ENCODE measurements around the gene HAPLN1.

DNA sequence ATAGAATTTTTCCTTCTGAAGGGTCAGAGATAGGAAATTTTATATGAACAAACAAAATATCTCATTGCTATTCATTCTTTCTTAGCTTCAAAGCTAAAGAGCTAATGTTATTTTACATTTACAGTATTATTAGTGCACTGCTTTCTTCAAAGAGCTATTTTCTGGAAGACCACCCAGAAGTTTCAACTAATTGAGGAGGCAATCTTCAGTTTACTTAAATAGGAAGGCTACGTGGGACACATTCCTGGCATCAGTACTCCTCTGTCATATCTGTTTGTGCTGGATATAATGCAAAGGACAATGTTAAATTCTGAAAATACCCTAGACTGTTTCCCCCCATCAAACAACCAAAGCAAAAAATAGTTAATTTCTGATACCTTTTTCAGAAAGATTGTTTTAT lies 30.8 kb downstream of the HAPLN1 start:
- TF ChIP-seq, protein P1, sequence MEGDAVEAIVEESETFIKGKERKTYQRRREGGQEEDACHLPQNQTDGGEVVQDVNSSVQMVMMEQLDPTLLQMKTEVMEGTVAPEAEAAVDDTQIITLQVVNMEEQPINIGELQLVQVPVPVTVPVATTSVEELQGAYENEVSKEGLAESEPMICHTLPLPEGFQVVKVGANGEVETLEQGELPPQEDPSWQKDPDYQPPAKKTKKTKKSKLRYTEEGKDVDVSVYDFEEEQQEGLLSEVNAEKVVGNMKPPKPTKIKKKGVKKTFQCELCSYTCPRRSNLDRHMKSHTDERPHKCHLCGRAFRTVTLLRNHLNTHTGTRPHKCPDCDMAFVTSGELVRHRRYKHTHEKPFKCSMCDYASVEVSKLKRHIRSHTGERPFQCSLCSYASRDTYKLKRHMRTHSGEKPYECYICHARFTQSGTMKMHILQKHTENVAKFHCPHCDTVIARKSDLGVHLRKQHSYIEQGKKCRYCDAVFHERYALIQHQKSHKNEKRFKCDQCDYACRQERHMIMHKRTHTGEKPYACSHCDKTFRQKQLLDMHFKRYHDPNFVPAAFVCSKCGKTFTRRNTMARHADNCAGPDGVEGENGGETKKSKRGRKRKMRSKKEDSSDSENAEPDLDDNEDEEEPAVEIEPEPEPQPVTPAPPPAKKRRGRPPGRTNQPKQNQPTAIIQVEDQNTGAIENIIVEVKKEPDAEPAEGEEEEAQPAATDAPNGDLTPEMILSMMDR (IDR thresholded peaks at IDR 0.05; ENCODE audit: low read length) = no peak
- TF ChIP-seq EZH2 (optimal IDR thresholded peaks at IDR 0.05; ENCODE audit: low read depth, low read length) (no peak), EZH2phosphoT487 (IDR thresholded peaks at IDR 0.05; ENCODE audit: low read length) (no peak)
